Limb (tissue), 2 donors: ENCODE results near the gene ZCCHC14.
"Not testable (repeated sequence)": the region's sequence is repeated elsewhere in the genome, so short reads cannot be mapped to it uniquely, and the experiment has no call there.

Source experiments
- DNase-seq, 2 donors: peaks; one replicate each; pipeline ENCODE4 v3.0.0-alpha.2; 2016; ENCODE audit errors: extremely low spot score in 2 of 2

The ZCCHC14 gene

DNA sequence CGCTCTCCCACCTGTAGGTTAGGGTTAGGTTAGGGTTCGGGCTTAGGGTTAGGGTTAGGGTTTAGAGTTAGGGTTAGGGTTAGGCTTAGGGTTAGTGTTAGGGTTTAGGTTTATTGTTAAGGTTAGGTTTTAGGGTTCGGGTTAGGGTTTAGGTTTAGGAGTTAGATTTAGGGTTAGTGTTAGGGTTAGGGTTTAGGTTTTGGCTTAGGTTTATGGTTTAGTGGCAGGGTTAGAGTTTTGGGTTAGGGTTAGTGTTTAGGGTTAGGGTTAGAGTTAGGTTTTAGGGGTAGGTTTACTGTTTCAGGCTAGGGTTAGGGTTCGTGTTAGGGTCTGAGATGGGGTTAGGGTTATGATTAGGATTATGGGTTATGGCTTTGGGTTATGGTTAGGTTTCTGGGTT is 31.6 kb upstream of the ZCCHC14 start:
- no peak for DNase-seq

DNA sequence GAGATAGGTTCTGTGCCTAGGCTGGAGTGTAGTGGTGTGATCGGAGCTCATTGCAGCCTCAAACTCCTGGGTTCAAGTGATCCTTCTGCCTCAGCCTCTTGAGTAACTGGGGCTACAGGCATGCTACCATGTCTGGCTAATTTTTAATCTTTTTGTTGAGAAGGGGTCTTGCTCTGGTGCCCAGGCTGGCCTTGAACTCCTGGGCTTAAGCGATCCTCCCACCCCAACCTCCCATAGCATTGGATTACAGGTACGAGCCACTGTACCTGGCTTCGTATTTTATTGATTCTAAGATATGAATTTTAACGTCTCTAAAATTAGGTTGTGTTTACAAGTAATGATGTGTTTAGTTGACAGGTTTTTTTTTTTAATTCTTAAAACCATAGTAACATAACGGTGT is 30.8 kb upstream of the ZCCHC14 start:
- not testable (repeated sequence) for DNase-seq

DNA sequence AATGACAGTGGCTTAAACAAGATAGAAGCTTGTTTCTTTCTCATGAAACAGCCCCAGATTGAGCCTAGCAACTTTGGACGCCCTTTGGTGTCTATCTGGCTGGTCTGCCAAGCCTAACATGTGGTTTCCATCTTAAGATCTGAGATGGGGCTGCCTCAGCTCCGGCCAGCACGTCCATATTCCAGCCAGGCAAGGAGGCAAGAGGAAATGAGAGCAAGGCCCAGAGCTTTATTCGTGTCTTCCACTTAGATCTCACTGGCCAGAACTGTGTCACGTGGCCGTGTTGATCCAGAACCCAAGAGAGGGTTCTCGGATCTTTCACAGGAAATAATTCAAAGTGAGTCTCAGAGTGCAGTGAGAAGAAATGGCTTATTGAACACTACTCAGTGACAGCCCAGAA is 28.9 kb upstream of the ZCCHC14 start:
- not testable (repeated sequence) for DNase-seq

DNA sequence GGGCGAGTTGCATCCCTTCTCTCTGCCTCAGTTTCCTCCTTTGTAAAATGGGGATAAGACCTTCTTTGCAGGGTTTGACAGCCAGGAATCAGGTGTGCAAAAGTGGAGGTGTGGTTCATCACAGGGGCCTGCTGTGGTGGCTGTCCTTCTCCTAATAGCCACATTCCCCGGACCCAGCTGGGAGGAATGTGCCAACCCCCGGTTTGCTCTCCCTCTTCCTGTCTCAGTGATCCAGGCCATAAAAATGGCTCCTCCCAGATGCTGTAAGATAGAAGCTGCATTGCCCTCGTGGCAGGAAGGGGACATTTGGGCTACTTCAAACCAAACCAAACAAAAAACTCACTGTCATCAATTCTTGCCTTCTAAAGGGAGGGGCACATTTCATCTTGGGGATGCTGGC is 26.3 kb upstream of the ZCCHC14 start:
- DNase-seq = not testable (repeated sequence)

DNA sequence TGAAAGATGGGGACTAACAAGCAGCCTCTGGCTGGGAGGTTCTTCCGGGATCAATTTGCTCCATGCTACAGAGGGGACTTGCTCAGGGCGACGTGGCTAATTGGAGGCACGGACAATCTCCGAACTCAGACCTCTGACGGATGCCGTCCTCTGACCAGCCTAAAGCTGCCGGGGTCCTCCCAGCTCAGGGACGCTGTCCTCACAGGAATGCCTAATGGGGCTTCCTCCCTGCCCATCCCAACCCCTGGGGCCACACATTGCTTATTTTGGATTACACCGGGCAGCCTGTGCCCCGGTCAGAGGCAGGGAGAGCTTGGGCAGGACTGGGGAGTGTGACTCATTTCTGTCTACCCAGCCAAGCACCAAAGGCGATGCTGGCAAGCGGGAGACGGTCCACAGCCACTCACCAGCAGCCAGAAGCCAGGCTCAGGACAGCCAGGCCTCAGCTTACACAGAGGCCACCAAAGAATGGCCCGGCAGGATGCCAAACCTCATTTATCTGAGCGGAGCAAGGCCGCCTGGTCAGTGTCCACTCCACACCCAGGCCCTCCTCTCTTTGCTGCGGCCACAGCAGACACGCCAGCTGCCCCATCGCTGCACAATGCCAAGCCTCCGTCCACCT is 25.7 kb upstream of the ZCCHC14 start:
- not testable (repeated sequence) for DNase-seq

DNA sequence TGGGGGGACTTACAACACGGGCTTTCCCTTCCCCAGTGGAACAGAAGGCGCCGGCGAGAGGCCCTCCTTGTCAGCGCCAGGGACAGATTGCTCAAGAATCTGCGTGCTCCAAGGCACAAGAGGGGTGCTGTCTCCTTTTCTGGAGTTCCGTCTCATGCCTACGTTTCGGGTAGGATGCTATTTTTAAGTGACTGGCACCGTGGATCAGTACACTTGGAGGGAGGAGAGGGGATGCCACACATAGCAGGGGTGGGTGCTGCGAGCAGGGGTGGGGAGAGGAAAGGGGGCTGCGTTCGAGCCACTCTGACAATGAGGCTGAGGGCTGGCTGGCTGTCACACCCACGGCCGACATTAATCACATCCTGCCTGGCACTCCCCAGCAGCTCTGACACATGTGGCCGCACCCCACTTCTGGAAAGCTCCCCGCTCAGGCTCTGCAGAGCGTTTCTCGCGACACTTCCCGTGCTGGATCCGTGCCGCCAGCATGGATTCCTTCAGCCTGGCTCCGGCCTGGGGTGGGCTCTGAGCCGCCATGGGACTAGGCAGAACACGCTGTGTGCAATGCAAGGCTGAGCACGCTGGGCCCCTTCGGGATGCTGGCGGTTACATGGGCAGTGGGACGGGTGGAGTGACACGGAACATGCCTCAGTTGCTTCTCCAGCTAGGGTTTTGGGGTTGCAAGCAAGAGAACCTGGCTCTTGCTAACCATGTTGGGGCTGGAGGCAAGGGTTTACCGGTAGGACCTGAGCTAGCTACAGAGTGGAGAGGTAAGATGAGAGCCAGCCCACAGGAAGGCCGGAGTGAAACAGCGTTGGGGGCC is 25.0 kb upstream of the ZCCHC14 start:
- DNase-seq = not testable (repeated sequence)

DNA sequence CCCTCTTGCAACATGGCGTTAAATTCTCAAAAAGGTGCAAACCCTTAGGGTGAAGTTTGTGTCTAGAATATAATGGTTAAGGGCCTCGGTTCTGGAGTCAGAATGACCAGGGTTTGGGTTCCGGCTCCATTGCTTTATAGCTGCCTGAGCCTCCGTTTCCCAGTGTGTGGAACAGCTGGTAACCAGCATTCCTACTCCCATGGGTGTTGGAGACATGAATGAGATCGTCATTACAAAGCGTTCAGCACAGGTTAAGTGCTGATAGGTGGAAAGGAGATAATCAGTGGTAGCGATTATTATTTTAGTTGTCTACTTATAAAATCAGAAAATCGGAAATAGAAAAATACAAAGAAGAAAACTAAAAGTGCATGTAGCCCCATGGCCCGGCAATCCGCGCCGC is 23.5 kb upstream of the ZCCHC14 start:
- DNase-seq = no peak

DNA sequence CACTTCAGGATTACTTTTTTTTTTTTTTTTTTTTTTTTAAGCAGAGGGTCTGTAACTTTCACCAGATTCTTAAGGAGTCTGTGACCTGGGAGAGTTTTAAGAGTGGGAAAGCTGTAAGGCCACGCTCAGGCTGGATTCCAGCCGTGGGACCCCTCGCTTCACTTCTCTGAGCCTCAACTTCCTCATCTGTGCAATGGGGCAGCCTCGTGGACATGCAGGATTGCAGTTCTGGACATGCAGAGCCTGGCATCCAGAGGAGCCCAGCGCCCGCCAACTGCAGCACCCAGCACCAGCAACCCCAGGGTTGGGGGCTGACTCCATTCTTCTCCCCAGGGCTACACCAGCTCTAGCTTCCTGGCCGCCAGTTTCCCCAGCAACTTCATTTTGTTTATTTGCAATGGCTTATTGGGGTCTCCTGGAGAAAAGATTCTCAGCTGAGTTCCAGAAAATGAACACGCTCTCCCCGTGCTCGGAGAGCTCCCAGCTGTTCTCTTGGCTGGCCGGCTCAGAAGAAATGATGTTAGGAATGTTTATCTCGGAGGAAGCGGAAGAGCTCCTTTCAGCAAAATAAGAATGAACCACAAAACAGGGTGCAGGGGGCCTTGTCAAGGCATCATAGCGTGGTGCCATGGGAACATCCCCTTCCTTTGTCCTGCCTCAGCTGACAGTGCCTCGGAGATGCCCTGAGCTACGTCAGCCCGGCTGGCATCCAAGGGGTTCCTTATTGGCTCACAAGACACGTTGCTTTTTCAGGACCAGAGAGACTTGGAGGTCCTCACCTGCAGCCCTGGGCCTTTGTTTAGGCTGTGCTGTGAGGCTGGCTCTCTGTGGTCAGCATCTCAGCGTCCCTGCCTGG is 22.9 kb upstream of the ZCCHC14 start:
- no peak for DNase-seq

DNA sequence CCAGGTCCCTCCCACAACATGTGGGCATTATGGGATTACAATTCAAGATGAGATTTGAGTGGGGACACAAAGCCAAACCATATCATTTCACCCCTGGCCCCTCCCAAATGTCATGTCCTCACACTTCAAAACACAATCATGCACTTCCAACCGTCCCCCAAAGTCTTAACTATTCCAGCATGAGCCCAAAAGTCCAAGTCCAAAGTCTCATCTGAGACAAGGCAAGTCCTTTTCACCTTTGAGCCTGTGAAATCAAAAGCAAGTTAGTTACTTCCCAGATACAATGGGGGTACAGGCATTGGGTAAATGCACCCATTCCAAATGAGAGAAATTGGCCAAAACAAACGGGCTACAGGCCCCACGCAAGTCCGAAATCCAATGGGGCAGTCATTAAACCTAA is 17.0 kb upstream of the ZCCHC14 start:
- not testable (repeated sequence) for DNase-seq

DNA sequence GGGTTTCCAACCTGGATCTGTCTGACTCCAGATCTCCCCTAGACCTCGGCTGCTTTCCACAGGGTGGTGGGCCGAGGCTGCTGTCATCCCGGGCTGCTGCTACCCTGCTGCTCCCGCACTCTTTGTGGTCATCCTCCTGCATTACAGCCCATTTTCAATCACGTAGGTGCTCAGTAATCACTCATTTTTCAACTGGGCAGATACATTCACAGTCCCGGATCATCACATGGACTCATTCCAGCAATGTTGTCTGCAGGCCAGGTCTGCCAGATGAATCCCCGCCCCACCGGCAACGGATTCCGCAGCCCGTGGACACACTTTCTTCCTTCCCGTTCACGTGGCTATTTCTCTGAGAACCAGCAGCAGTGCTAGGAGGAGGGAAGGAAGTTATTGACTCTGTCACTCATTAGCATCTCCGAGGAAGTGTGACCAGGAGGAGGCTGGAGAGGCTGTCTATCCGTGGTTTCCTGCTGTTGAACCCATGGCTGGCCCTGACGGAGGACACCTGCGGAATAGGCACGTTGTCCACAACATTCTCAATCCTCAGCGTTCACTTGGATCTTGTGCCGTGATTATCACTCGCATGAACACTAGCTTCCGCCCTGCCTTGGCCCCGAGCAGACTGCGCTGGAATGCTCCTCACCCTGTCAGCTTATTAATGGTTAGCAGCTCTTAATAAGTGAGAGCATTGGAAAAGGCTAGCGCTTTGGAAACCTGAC is 14.7 kb upstream of the ZCCHC14 start:
- DNase-seq = no peak

DNA sequence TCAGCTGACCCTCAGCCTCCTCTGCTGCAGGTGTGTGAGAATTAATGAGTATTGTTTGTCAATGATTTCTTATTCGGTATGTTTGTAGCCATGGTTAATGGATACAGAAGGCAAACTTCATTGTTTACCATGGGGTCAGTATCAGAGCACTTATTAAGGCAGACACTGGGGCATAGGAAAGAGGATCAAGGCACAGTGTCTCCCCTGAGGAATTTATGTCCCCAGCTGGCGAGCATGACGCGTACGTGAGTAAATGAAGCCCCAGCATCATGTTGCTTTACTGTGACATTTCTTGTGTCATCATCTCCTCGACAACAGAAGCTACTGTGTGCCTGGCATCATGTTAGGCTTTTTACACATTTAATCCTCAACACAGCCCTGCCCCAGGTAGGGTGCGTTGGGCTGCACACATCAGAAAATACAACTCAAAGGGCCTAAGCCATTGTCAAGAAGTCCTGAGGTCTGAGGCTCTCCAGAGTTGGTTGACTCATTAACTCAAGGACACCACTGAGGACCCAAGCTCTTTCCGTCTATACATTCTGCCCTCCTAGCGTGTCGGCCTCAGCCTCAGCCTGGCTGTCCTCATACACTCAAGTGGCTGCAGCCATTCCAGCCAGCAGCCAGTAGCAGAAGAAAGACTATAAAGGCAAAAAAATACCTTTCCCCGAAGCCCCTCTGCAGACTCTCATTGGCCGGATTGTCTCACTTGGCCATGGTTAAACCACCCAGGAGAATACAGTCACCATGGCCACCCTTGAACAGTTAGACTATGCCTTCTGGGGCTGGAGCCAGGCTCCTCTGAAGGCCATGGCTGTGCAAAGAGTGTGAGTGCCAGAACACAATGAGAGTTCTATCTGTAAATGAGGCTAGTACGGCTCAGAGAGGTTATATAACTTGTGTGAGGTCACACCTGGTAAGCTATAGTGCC is 13.9 kb upstream of the ZCCHC14 start:
- no peak for DNase-seq

DNA sequence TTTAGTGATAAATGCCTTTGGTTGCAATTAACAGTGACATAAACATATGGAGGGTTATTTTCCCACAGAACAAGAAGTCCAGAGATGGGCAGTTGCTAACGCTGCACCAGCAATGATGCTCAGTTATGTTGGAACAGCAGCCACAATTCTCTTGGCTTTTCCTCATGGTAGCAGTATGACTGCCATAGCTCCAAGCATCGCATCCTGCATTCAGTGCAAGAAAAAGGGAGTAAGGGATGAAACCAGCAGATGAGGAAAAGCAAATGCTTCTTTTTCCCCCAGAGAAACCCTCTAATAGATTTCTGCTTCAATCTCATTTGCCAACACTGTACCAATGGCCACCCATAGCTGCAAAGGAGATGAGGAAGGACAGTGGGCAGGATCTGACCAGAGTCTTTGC is 13.0 kb upstream of the ZCCHC14 start:
- no peak for DNase-seq

DNA sequence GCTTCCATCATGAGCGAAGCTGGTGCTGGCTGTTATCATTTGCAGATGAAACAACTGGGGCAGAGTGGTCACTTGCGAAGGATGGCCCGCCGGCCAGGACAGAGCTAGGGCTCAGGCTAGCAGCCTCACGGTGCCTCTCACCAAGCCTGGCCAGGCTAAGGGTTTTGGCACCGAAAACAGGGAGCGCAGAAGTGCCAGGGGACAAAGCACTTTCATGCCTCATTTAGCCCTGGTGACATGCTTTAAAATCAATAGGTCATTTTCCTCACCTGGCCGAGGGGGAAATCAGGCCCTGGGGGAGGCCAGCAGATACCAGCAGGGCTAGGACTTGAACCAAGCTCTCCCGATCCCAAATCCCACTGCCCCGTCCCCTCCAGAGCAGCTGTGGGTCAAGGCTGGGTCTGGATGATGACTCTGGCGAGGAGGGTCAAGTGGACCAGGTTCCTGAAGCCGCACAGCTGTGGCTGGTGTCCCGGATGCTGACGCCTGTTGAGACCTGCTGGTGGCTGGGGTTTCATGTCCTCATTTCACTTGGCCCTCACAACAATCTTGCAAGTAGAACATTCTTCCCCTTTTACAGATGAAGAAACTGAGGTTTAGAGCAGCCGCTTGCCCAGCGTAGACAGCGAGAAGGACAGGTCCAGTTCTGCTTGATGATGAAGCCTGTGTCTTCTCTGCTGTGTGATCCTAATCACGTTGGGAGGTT is 10.6 kb upstream of the ZCCHC14 start:
- not testable (repeated sequence) for DNase-seq

DNA sequence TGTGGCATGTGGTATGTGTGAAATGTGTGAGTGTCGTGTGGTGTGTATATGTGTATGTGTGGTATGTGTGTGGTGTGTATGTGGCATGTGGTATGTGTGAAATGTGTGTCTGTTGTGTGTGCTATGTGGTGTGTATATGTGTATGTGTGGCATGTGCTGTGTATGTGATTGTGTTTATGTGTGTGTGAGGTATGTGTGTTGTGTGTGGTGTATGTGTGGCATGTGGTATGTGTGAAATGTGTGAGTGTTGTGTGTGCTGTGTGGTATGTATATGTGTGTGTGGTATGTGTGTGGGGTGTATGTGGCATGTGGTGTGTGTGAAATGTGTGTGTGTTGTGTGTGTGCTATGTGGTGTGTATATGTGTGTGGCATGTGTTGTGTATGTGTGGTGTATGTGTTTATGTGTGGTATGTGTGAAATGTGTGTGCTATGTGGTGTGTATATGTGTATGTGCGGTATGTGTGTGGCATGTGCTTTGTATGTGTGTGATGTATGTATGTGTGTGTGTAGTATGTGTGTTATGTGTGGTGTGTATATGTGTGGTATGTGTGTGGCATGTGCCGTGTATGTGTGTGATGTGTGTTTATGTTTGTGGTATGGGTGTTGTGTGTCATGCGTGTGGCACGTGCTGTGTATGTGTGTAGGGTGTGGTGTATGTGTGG is 9.6 kb upstream of the ZCCHC14 start:
- no peak for DNase-seq

DNA sequence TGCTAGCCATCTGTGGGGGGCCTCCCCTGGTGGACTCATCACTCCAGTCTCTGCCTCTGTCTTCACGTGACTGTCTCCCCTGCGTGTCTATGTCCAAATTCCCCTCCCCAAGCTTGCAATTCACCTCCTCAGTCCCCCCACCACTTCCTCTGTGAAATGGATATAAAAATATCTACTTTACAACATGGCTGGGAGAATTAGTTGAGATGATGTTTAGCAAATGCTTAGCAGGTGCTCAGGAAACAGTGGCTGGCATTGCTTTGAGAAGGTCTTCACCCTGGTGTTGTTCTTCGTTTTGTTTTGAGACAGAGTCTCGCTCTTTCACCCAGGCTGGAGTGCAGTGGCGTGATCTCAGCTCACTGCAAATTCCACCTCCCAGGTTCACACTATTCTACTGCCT is 8.3 kb upstream of the ZCCHC14 start:
- no peak for DNase-seq

DNA sequence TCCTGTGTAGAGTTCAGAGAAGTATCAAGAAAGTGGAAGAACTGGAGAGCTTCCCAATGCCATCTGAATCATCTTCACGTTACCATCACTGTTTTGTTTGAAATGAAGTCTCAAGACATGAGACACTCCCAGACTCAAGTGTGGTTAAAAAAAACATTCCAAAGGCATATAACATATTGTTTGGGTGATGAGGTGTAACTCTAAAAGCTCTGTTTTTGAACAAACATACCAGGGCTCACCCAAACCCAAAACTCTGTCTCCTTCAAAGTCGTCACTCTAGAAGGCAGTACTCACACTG is 6.3 kb upstream of the ZCCHC14 start:
- DNase-seq = no peak

DNA sequence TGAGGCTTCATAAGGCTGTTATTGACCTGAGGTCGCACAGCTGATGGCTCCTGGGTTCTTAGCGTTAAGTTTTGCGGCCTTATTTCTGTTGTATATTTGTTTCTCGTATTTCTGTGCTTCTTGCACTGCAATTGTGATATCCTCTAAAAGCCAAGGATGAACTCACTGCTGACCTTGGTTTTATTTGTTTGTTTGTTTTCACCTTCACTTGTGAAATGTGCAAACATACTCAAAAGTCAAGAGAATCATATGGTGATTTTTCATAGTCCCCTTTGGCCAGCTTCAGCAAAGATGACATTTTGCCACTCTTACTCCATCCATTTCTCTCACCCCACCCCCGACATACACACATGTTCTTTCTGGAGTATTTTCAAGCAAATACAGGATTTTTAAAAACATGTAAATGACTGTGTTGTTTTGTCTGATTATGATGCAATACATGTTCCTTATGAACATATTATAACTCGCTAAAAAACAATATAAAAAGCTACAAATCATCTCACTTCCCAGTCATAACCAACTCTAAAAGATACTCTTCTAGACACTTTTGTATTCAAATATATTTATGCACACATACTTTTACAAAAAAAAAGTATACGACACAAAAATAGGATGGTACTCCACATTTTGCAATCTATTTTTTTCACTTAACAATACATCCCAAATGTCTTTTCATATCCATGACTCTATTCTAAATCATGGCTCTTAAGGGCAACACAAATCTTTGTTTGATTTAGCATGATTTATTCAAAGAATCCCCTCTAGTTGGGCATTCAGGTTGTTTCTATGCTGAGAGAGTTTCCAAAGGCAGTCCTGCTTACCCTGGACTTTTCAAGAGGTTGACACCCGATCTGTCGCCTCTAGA is 5.7 kb upstream of the ZCCHC14 start:
- no peak for DNase-seq

DNA sequence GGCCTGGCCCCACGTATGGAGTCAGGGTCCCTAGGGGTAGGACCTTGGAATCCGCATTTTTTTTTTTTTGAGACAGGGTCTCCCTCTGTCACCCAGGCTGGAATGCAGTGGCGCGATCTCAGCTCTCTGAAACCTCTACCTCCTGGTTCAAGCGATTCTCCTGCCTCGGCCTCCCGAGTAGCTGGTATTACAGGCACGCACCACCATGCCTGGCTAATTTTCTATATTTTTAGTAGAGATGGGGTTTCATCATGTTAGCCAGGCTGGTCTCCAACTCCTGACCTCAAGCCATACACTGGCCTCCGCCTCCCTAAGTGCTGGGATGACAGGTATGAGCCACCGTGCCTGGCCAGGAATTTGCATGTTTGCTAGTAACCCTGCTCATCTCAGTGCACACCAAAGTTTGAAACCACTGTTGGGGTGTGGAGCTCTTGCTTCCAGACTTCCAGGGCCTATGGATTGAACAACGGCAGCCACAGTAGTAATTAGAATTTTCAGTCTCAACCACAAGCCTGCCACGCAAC is 5.0 kb upstream of the ZCCHC14 start:
- DNase-seq = not testable (repeated sequence)
